Vagina (tissue), 2 donors: Measurements from ENCODE around the gene PHLPP1.

Experiments used
- CTCF ChIP-seq, 3 experiments: fragments of 450-650 bp in 2 of 3; fragments of 200-600 bp in 1 of 3; sonication (generic) in 1 of 3; IDR thresholded peaks; one replicate each; pipeline ENCODE4 v1.5.1; 2017 to 2019; ENCODE audit warnings: antibody characterized with exemption in 3 of 3, mild to moderate bottlenecking in 2 of 3, moderate library complexity in 2 of 3
- POLR2A ChIP-seq, 2 donors: fragments of 450-650 bp; IDR thresholded peaks; one replicate each; pipeline ENCODE4 v1.6.1; 2017; ENCODE audit warnings: antibody characterized with exemption in 2 of 2, mild to moderate bottlenecking in 2 of 2, moderate library complexity in 2 of 2

DNA sequence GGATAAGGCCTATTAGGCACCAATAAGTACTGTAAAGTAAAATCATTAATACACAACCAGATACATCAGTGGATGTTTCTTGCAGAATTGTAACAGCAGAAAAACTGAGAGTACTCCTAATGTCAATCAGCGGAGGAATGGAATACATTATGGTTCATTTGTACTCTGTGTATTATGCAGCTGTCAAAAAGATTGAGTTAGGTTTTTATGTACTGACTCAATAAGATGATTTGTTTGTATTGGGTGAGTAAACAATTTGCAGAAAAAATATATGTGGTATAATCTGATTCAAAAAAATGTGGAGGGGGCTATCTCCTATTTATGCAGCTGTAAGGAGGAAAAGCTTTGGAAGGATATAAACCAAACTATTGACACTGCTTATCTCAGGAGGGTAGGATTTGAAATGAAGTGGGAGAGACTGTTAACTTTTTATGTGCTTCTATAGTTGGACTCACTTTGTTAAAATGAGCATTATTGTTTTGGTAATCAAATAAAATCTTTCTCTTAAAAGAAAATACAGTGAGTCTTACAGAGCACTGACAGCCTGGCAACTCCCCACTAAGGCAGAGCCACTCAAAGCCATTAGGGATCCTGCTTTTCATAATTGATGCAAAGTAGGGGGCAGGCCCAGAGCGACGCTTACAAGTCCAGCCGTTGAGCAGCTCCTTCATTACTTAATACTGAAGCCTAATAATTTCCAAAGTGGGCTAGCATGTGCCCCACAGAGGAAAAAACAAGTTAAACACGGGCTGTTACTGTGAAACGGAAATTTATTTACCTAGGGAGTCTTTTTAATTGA lies 168.8 kb downstream of the PHLPP1 start:
- TF ChIP-seq POLR2A (IDR thresholded peaks at IDR 0.05), result no peak
- TF ChIP-seq CTCF (IDR thresholded peaks at IDR 0.05), result no peak
